ENCODE measurements around the gene JAKMIP1.

Gene JAKMIP1

DNA sequence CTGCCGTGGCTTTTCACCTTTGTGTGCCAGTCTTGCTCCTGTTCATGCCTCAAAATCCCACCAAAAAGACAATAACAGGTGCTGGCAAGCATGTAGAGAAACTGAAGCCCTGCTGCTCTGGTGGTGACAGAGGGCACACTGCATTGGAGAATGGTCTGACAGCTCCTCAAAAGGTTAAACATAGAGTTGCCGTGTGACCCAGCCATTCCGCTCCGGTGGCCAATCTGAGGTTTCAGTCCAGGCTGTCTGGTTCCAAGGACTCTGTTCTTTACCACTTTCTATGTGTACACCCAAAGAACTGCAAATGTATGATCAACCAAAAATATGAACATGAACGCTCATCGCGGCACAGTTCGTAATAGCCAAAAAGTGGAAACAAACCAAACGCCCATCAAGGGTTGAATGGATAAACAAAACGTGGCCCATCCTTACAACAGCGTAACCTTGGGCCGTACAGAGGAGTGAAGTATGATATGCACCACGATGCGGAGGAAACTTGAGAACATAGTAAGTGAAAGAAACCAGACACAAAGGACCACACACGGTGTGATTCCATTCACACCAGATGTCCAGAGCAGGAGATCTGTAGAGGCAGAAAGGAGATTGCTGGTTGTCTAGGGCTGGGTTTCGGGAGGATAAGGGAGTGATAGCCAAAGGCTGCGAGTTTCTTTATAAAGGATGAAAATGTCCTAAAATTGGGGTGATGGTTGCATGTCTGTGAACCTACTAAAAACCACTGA is 35.7 kb upstream of the JAKMIP1 start:
- Histone ChIP-seq H3K36me3 (ENCODE audit: control insufficient read depth in 2 of 2, insufficient read depth in 2 of 2, low read length in 2 of 2) (no peaks in the 10 kb centered on the region), H3K4me1 (ENCODE audit: control insufficient read depth, insufficient read depth, low read length) (peaks cover 2% of the 10 kb centered on the region), H3K27ac (ENCODE audit: low read length) (no peak overlapping the region), H3K9ac (ENCODE audit: low read length in 2 of 2) (no peak overlapping the region), H3K9me3 (ENCODE audit: control insufficient read depth in 2 of 2, low read length in 2 of 2) (no peaks in the 10 kb centered on the region), H3K4me3 (ENCODE audit: low read length in 2 of 2) (no peak overlapping the region), H3K27me3 (ENCODE audit: control insufficient read depth in 1 of 2, insufficient read depth in 2 of 2, low read length in 2 of 2) (peaks cover 10 to 17% of the 10 kb centered on the region in 2 donors)

DNA sequence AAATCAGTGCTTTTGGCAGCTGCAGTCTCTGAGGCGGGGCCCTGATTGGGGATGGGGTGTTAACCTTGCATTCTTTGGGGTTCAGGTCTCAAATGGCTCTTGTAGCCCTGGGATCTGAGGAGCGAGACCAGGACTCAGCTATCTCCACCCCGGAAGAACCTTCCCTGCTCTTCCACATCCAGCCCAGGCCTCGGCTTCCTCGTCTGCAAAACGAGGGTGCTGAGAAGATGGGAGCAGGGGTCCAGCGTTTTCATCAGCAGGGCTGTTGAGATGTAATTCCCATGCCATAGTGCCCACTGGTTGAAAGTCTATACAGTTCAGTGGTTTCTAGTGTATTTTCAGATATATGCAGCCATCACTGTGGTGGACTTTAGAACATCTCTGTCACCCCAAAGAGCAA is 34.7 kb upstream of the JAKMIP1 start:
- Histone ChIP-seq H3K4me3 (ENCODE audit: low read length in 2 of 2) (no peak overlapping the region), H3K36me3 (ENCODE audit: control insufficient read depth in 2 of 2, insufficient read depth in 2 of 2, low read length in 2 of 2) (no peaks in the 10 kb centered on the region), H3K9me3 (ENCODE audit: control insufficient read depth in 2 of 2, low read length in 2 of 2) (no peaks in the 10 kb centered on the region), H3K4me1 (ENCODE audit: control insufficient read depth, insufficient read depth, low read length) (peaks cover 2% of the 10 kb centered on the region), H3K27ac (ENCODE audit: low read length) (no peak overlapping the region), H3K27me3 (ENCODE audit: control insufficient read depth in 1 of 2, insufficient read depth in 2 of 2, low read length in 2 of 2) (peaks cover 10 to 15% of the 10 kb centered on the region in 2 donors), H3K9ac (ENCODE audit: low read length in 2 of 2) (no peak overlapping the region)

DNA sequence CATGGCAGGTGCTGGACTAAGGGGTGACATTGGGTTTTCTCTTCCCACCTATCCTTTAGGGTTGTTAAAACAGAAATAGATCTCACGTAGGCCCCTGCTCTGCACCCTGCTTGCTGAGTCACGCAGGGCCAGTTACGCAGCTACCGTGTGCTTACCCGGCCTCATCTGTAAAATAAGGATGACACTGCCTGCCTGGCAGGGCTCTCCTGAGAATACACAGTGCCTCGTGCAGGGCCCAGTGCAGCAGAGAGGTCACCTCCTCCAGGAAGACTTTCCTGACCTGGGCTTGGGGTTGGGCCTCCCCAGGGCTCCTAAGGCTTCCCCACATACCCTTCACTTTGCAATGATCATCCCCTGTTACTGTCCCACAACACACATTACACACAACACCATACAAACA is 33.6 kb upstream of the JAKMIP1 start:
- Histone ChIP-seq H3K9ac (ENCODE audit: low read length in 2 of 2) (no peak overlapping the region), H3K4me3 (ENCODE audit: low read length in 2 of 2) (no peak overlapping the region), H3K9me3 (ENCODE audit: control insufficient read depth in 2 of 2, low read length in 2 of 2) (no peaks in the 10 kb centered on the region), H3K36me3 (ENCODE audit: control insufficient read depth in 2 of 2, insufficient read depth in 2 of 2, low read length in 2 of 2) (no peaks in the 10 kb centered on the region), H3K4me1 (ENCODE audit: control insufficient read depth, insufficient read depth, low read length) (peaks cover 2% of the 10 kb centered on the region), H3K27ac (ENCODE audit: low read length) (no peak overlapping the region), H3K27me3 (ENCODE audit: control insufficient read depth in 1 of 2, insufficient read depth in 2 of 2, low read length in 2 of 2) (peaks cover 6 to 18% of the 10 kb centered on the region in 2 donors)

DNA sequence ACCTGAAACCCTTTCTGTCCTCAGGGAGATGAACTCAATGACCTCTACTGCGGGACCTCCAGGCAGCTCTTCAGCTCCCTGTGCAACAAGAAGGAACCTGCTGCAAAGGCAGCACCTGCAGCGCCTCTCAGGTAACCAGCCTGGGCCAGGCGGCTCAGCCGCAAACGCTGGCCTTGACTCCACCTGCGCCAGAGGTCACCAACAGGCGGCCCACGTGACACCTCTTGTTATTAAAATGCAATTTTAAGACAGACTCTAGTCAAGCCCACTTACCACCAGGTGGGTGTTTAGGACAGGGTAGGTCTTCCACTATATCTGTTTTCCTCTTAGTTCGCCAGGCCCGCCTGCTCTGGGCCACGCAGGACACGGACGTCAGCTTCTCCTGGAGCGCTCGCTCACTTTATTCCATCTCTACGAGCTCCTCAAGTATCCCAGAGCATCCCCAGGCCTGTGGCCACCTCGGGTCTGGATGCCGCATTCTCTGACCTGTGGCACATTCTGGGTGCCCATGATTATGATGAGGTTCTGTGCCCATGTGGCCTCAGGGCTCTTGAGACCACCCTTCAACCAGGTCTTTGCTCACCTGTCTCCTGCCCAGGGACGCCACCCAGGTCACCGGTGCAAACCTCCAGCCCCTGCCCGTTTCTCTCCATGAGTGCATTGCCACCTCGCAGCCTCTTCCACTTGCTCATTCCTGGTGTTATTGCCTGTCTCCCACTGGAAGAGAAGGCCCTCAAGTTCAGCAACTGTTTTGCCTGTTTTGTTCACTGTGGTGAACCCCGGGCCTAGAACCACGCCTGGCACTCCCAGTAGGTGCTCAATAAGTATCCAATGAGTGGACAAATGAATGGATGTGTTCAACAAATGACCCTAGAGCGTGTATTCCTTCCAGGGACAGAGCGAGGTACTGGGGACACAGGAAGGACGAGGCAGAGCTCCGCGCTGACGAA is 32.8 kb upstream of the JAKMIP1 start:
- Histone ChIP-seq H3K36me3 (ENCODE audit: control insufficient read depth in 2 of 2, insufficient read depth in 2 of 2, low read length in 2 of 2) (no peaks in the 10 kb centered on the region), H3K9ac (ENCODE audit: low read length in 2 of 2) (no peak overlapping the region), H3K9me3 (ENCODE audit: control insufficient read depth in 2 of 2, low read length in 2 of 2) (no peaks in the 10 kb centered on the region), H3K4me3 (ENCODE audit: low read length in 2 of 2) (no peak overlapping the region), H3K27me3 (ENCODE audit: control insufficient read depth in 1 of 2, insufficient read depth in 2 of 2, low read length in 2 of 2) (peaks cover 6 to 18% of the 10 kb centered on the region in 2 donors), H3K4me1 (ENCODE audit: control insufficient read depth, insufficient read depth, low read length) (peaks cover 2% of the 10 kb centered on the region), H3K27ac (ENCODE audit: low read length) (no peak overlapping the region)

DNA sequence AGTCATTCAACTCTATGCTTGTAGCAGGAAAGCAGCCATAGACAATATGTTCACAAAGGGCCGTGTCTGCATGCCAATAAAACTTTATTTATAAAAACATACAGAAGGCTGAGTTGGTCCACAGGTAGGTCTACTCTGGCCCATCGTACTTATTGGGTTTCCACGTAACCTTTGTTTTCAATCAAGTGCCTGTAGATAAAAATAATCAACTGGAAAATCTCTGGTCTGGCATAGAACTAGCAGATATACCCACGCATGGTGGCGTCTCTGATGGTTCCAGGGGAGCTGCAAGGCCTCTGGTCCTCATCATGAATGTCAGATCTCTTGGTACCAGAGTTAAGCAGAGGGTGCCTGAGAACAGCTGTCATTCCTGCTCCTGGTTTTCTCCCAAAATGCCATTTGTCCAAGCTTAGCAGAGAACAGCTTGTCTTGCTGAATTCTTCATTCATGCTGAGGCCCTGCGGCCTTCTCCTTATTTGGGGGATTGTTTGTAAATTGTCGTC is 31.4 kb upstream of the JAKMIP1 start:
- no peak overlapping the region for H3K4me3 ChIP-seq (ENCODE audit: low read length in 2 of 2)
- H3K36me3 ChIP-seq (ENCODE audit: control insufficient read depth in 2 of 2, insufficient read depth in 2 of 2, low read length in 2 of 2) = no peaks in the 10 kb centered on the region
- no peaks in the 10 kb centered on the region for H3K9me3 ChIP-seq (ENCODE audit: control insufficient read depth in 2 of 2, low read length in 2 of 2)
- H3K4me1 ChIP-seq (ENCODE audit: control insufficient read depth, insufficient read depth, low read length) = peaks cover 2% of the 10 kb centered on the region
- H3K9ac ChIP-seq (ENCODE audit: low read length in 2 of 2) = no peak overlapping the region
- peaks cover 6 to 22% of the 10 kb centered on the region in 2 donors for H3K27me3 ChIP-seq (ENCODE audit: control insufficient read depth in 1 of 2, insufficient read depth in 2 of 2, low read length in 2 of 2)
- no peak overlapping the region for H3K27ac ChIP-seq (ENCODE audit: low read length)

DNA sequence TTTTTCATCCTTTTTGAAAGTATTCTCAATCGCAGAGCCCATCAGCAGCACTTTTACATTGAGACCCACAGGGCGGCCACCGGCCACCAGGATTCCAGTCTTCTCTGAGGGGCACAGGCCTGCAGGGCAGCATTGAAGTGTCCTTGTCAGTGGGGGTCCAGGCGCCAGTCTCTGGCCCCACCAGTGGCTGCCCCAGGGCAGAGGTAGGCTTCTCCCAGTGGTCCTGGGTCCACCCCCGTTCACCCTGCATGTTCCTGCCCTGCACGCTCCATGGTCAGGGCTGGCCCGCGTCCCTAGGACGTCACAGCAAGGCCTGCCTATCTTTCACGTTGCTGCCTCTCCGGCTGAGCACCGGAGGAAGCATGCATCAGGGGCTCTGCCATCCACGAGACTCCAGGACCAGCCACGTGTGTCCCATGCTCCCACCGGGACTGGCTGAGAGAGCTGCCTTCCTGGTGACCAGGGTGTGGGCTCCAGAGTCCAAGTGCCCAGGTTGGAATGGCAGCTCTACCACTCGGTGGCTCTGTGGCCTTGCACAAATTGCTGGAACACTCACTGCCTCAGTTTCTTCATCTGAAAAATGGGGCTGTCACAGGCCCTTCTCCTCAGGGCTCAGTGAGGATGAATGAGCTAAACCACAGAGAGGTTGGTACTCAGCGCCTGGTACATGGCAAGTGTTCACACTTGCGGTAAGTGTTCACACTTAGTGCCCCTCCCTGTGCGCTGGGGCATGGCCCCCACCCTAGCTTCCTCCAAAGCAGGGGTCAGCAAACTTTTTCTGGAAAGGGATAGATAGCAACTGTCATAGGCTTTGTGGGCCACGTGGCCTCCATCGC is 30.7 kb upstream of the JAKMIP1 start:
- Histone ChIP-seq H3K4me3 (ENCODE audit: low read length in 2 of 2) (no peak overlapping the region), H3K36me3 (ENCODE audit: control insufficient read depth in 2 of 2, insufficient read depth in 2 of 2, low read length in 2 of 2) (no peaks in the 10 kb centered on the region), H3K9me3 (ENCODE audit: control insufficient read depth in 2 of 2, low read length in 2 of 2) (no peaks in the 10 kb centered on the region), H3K27me3 (ENCODE audit: control insufficient read depth in 1 of 2, insufficient read depth in 2 of 2, low read length in 2 of 2) (peaks cover 6 to 28% of the 10 kb centered on the region in 2 donors), H3K9ac (ENCODE audit: low read length in 2 of 2) (no peak overlapping the region), H3K4me1 (ENCODE audit: control insufficient read depth, insufficient read depth, low read length) (no peaks in the 10 kb centered on the region), H3K27ac (ENCODE audit: low read length) (no peak overlapping the region)

DNA sequence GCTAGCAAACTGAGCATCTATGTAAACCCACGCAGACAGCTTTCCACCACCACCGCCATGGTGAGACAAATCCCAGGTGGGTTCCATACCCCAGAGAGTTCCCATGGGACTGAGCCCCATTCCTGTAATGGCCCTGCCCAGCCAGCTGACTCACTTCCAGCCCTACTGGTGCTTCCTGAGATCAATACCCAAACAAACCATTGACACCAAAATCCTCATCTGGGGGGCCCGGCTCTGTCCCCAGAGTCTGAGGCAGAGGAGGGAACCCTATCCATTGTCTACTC is 30.1 kb upstream of the JAKMIP1 start:
- no peaks in the 10 kb centered on the region for H3K9me3 ChIP-seq (ENCODE audit: control insufficient read depth in 2 of 2, low read length in 2 of 2)
- H3K27me3 ChIP-seq (ENCODE audit: control insufficient read depth in 1 of 2, insufficient read depth in 2 of 2, low read length in 2 of 2) = peaks cover 6 to 31% of the 10 kb centered on the region in 2 donors
- H3K4me3 ChIP-seq (ENCODE audit: low read length in 2 of 2) = no peak overlapping the region
- no peak overlapping the region for H3K9ac ChIP-seq (ENCODE audit: low read length in 2 of 2)
- no peak overlapping the region for H3K27ac ChIP-seq (ENCODE audit: low read length)
- no peaks in the 10 kb centered on the region for H3K4me1 ChIP-seq (ENCODE audit: control insufficient read depth, insufficient read depth, low read length)
- no peaks in the 10 kb centered on the region for H3K36me3 ChIP-seq (ENCODE audit: control insufficient read depth in 2 of 2, insufficient read depth in 2 of 2, low read length in 2 of 2)

DNA sequence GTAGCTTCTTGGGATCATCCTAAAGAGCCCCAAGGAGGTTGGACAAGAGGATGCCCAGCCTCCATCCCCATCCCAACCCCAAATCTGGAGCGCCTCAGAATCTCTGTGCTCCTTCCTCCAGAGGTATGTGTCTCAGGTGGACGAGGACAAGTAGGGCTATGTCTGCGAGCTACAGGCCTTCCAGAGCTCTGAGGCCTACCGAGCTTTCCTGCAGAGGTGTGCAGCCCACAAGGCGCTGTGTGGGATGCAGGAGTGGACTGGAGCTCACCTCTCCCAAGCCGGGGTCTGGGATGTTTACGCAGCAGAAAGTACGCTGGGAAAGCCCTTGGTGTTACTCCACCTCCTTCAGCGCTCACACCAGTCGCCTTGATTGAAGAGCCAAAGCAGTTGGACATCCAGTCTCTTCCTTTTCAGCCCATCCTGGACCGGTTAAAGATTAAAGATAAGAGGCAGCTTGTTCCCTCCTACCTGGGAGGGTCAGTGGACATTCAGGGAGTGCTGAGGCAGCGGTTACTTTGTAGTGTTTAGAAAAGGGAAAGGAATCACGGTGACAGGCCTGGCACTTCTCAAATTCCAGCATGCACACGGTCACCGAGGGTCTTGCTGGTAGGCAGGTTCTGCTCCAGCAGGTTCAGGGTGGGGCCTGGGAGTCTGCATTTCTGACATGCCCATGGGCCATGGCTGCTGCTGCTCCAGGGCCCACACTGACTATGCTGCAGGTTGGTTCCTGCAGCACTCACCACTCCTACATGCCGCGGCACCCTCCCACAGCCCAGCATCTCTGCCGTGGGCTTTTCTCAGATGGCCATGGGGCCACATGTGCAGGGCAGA is 29.5 kb upstream of the JAKMIP1 start:
- Histone ChIP-seq H3K9me3 (ENCODE audit: control insufficient read depth in 2 of 2, low read length in 2 of 2) (no peaks in the 10 kb centered on the region), H3K4me3 (ENCODE audit: low read length in 2 of 2) (no peak overlapping the region), H3K36me3 (ENCODE audit: control insufficient read depth in 2 of 2, insufficient read depth in 2 of 2, low read length in 2 of 2) (no peaks in the 10 kb centered on the region), H3K27ac (ENCODE audit: low read length) (no peak overlapping the region), H3K4me1 (ENCODE audit: control insufficient read depth, insufficient read depth, low read length) (no peaks in the 10 kb centered on the region), H3K9ac (ENCODE audit: low read length in 2 of 2) (no peak overlapping the region), H3K27me3 (ENCODE audit: control insufficient read depth in 1 of 2, insufficient read depth in 2 of 2, low read length in 2 of 2) (peaks cover 6 to 29% of the 10 kb centered on the region in 2 donors)

DNA sequence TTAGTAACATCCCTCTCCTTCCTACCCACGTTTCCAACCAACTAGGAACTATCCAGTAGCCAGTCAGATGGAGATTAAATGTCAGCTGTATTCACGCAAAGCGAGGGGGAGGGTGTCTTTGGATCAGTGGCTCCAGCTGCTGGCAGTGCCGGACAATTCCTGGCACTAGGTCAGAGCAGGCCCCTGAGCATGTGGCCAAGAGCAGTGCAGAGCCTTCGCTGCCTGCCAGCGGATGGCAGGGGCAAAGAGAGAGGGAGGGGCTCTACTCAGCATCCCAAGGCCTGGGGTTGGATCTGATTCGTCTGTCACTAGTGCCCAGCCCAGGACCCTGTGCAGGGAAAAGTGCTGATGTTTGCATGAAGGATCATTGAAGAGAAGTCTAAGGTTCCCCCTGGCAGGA is 28.7 kb upstream of the JAKMIP1 start:
- Histone ChIP-seq H3K27ac (ENCODE audit: low read length) (no peak overlapping the region), H3K36me3 (ENCODE audit: control insufficient read depth in 2 of 2, insufficient read depth in 2 of 2, low read length in 2 of 2) (no peaks in the 10 kb centered on the region), H3K9ac (ENCODE audit: low read length in 2 of 2) (no peak overlapping the region), H3K9me3 (ENCODE audit: control insufficient read depth in 2 of 2, low read length in 2 of 2) (no peaks in the 10 kb centered on the region), H3K4me3 (ENCODE audit: low read length in 2 of 2) (no peak overlapping the region), H3K4me1 (ENCODE audit: control insufficient read depth, insufficient read depth, low read length) (no peaks in the 10 kb centered on the region), H3K27me3 (ENCODE audit: control insufficient read depth in 1 of 2, insufficient read depth in 2 of 2, low read length in 2 of 2) (peaks cover 3 to 27% of the 10 kb centered on the region in 2 donors)

Data from stomach smooth muscle (tissue), 2 donors.